ENCODE data around the gene NUMB.

NUMB gene

GRCh38 chr14:73236157-73236556, 222.2 kb downstream of the NUMB start:
- DNase-seq (ENCODE audit: extremely low read depth in 1 of 2, low read depth in 1 of 2): no peak

- DNase-seq (ENCODE audit: extremely low read depth in 1 of 2, low read depth in 1 of 2): no peak
These were observed 222.7 kb downstream of the NUMB start for GRCh38 chr14:73235531-73236155.

DNA sequence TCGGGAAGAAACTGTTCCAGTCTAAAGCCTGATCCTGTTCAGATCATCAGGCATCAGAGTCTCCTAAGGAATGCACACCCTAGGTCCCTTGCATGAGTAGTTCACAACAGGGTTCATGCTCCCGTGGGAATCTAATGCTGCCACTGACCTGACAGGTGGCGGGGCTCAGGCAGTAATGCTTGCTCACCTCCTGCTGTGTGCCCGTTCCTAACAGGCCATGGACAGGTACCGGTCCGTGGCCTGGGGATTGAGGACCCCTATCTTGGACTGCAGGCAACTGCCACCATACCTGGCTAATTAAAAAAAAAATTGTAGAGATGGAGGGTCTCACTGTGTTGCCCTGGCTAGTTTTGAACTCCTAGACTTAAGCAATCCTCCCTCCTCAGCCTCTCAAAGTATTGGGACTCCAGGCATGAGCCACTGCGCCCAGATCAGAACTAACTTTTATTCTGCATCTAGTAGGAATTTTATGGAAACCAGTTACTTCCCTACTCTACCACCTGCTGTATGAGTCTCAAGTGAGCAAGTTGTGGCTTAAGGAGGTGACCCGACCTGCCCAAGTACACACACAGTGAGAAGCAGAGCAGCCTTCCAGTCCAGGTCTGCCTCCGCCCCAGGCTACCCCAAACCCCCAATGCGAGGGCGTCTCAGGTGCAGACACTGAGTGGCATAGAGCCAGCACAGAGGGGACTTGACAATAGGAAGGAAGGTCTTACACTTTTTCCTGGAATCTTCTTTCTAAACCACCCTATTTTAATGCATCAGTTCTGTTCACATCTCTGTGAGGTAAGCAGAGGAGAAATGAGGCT, 223.6 kb downstream of the NUMB start:
- no peak for DNase-seq (ENCODE audit: extremely low read depth in 1 of 2, low read depth in 1 of 2)

GRCh38 chr14:73234029-73234428, 224.3 kb downstream of the NUMB start:
- no peak for DNase-seq (ENCODE audit: extremely low read depth in 1 of 2, low read depth in 1 of 2)

- no peak for DNase-seq (ENCODE audit: extremely low read depth in 1 of 2, low read depth in 1 of 2)
These were observed 224.8 kb downstream of the NUMB start for GRCh38 chr14:73233564-73233963.

DNA sequence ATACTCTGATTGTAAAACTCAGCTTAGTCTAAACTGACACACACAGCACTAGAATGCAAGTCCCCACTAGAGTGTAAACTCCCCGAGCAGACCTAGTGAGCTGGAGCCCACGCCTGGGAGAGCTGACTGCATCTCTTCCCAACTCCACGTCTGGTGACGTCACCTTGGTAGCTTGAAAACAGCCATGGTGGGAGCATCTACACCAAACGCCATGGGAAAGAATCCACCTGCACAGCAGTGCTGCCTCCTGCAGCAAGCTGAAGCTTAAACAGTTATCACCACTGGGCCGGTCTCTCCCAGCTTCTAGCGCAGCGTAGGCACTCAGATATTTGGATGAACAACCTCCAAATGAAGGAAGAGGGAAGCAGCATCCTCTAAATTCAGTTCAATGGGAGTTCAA, 225.4 kb downstream of the NUMB start:
- DNase-seq (ENCODE audit: extremely low read depth in 1 of 2, low read depth in 1 of 2): no peak

DNA sequence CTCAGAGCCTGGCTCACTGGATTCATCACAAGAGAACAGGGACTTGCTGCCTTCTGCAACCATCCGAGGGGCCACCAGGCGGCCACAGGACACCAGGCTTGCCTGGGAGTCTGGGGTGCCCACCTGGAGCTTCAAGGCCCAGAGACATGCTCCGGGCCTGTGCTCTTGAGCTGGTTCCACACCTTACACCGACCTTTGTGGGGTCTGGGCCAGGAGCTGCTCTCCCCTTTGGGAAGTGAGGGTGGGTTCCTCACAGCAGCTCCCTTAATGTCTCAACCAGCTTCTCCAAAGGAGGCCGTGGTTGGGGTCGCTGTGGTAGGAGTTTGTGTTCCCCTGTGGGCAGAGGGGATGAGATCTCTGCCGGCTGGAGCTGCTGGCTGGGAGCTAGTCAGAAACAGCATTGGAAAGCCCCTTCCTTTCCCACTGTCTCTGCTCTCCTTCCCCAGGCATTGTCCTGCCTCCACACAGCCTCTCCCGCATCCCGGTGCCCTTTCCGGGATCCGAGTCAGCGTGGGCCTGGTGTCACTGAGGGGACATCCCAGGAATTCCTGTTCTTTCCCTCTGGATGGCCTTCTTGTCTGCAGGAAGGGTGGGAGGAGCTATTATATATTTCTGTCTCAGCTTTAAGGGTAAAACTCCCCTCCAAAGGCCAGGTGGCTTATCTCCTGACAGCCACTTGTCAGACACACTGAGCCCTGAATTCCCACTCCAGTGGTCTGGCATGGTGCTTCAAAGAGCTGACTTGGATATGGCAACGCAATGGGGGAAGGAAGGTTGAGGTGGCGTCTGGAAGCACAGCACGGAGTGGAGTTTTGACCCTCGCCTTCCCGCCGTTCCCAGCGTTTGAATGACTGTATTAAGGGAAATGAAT, 226.1 kb downstream of the NUMB start:
- no peak for DNase-seq (ENCODE audit: extremely low read depth in 1 of 2, low read depth in 1 of 2)

- DNase-seq (ENCODE audit: extremely low read depth in 1 of 2, low read depth in 1 of 2): no peak
These were observed 228.3 kb downstream of the NUMB start for GRCh38 chr14:73230051-73230450.

- DNase-seq (ENCODE audit: extremely low read depth in 1 of 2, low read depth in 1 of 2): no peak
These were observed 230.2 kb downstream of the NUMB start for GRCh38 chr14:73227812-73228781.

GRCh38 chr14:73225496-73225895, 232.8 kb downstream of the NUMB start:
- DNase-seq (ENCODE audit: extremely low read depth in 1 of 2, low read depth in 1 of 2): no peak
